Astrocyte (in vitro differentiated cells and primary cell): ENCODE data around the gene CCDC137.

Experiments used
- CTCF ChIP-seq: IDR thresholded peaks from 2 replicates; pipeline ENCODE4 v1.5.1; 2011; ENCODE audit warnings: low read depth, mild to moderate bottlenecking, inconsistent platforms, low read length, moderate library complexity; ENCODE audit not compliant: insufficient read depth
- EZH2 ChIP-seq: IDR thresholded peaks from 2 replicates; pipeline ENCODE4 v1.6.1; 2012; ENCODE audit warnings: mild to moderate bottlenecking, low read length, inconsistent platforms; ENCODE audit not compliant: insufficient read depth

- no peak for TF ChIP-seq CTCF
- no peak for TF ChIP-seq EZH2
These were observed 31.1 kb upstream of the CCDC137 start for GRCh38 chr17:81635431-81635830.
